GM18868 (cell line): ENCODE measurements around the gene TRAF5.
"Not testable (repeated sequence)": the region's sequence is repeated elsewhere in the genome, so short reads cannot be mapped to it uniquely, and the experiment has no call there.

Experiments
- ATAC-seq: cut with Tn5 transposase; IDR thresholded peaks from one replicate; pipeline ENCODE4 v1.9.1; 2021; ENCODE audit warnings: mild to moderate bottlenecking, moderate library complexity; ENCODE audit not compliant: unreplicated experiment

TRAF5 gene

GRCh38 chr1:211326528-211327345 is at the start of gene TRAF5:
TSS of gene TRAF5 (plus strand) at chr1:211326833. CDS start at chr1:211353240, 26,407 bp downstream.
- ATAC-seq: peak; percentile 29

GRCh38 chr1:211279340-211279739 is 47.3 kb upstream of the TRAF5 start:
- no peak for ATAC-seq

GRCh38 chr1:211280910-211281309 is 45.7 kb upstream of the TRAF5 start:
- no peak for ATAC-seq

GRCh38 chr1:211281320-211282022 is 45.2 kb upstream of the TRAF5 start:
- ATAC-seq: no peak

GRCh38 chr1:211282023-211282373 is 44.6 kb upstream of the TRAF5 start:
- ATAC-seq: no peak

GRCh38 chr1:211285196-211285595 is 41.4 kb upstream of the TRAF5 start:
- ATAC-seq: no peak

- ATAC-seq: no peak
Measured at GRCh38 chr1:211287218-211287617, 39.4 kb upstream of the TRAF5 start.

GRCh38 chr1:211292411-211292810 is 34.2 kb upstream of the TRAF5 start:
- ATAC-seq: no peak

- no peak for ATAC-seq
Measured at GRCh38 chr1:211296396-211296795, 30.2 kb upstream of the TRAF5 start.

GRCh38 chr1:211305044-211305443 is 21.6 kb upstream of the TRAF5 start:
- ATAC-seq: peak; percentile 99

GRCh38 chr1:211309617-211310016 is 17.0 kb upstream of the TRAF5 start:
- ATAC-seq: no peak

GRCh38 chr1:211313392-211313791 is 13.2 kb upstream of the TRAF5 start:
- no peak for ATAC-seq

GRCh38 chr1:211318576-211319280 is 7.9 kb upstream of the TRAF5 start:
- no peak for ATAC-seq

- ATAC-seq: no peak
Measured at GRCh38 chr1:211319892-211320291, 6.7 kb upstream of the TRAF5 start.

- ATAC-seq: no peak
Measured at GRCh38 chr1:211320980-211321379, 5.7 kb upstream of the TRAF5 start.

- ATAC-seq: not testable (repeated sequence)
Measured at GRCh38 chr1:211321646-211322045, 5.0 kb upstream of the TRAF5 start.

- peak; percentile 55 for ATAC-seq
Measured at GRCh38 chr1:211323156-211324063, 3.2 kb upstream of the TRAF5 start.

GRCh38 chr1:211324992-211325775 is 1.4 kb upstream of the TRAF5 start:
- no peak for ATAC-seq

- no peak for ATAC-seq
Measured at GRCh38 chr1:211326140-211326527, 499 bp upstream of the TRAF5 start.
